Peyer's patch (tissue), 4 donors: ENCODE measurements around the gene RIPK4. TPM values are rescaled to one million over a fixed set of nuclear protein-coding genes. Genes with fewer than 3 reads are reported as not detected.

Source experiments
- DNase-seq, 3 donors: peaks; one replicate each; pipeline ENCODE4 v3.0.0-alpha.2; 2017 to 2019
- H3K27ac ChIP-seq, 4 donors: fragments of 200-600 bp; sonication (generic); one replicate each; pipeline ENCODE4 v1.5.1; 2016 to 2019
- H3K27me3 ChIP-seq, 2 donors: fragments of 200-600 bp; sonication (generic); one replicate each; pipeline ENCODE4 v1.5.1; 2019
- H3K36me3 ChIP-seq, 3 donors: fragments of 200-600 bp; sonication (generic); one replicate each; pipeline ENCODE4 v1.5.1; 2016 to 2019
- H3K4me1 ChIP-seq, 4 donors: fragments of 200-600 bp; sonication (generic); one replicate each; pipeline ENCODE4 v1.5.1; 2016 to 2019
- H3K4me3 ChIP-seq, 4 donors: fragments of 200-600 bp; sonication (generic); 1 replicate in 3 of 4; 2 replicates in 1 of 4; pipeline ENCODE4 v1.5.1; 2016 to 2019; ENCODE audit warnings: mild to moderate bottlenecking in 1 of 4
- H3K9me3 ChIP-seq, 4 donors: fragments of 200-600 bp; sonication (generic); one replicate each; pipeline ENCODE4 v1.5.1; 2016 to 2019; ENCODE audit warnings: mild to moderate bottlenecking in 1 of 4
- POLR2A ChIP-seq, 2 donors: fragments of 450-650 bp; IDR thresholded peaks; one replicate each; pipeline ENCODE4 v1.5.1; 2017; ENCODE audit warnings: antibody characterized with exemption in 2 of 2, mild to moderate bottlenecking in 2 of 2, moderate library complexity in 2 of 2
- total RNA-seq, 4 donors: library from RNA; depleted of rRNA; stranded (reverse); fragments of >200 nt; gene quantifications; one replicate each; pipeline ENCODE4 v1.1.0, GENCODE V29; 2016
- TF ChIP-seq, protein P1 (sequence below), 6 experiments: fragments of 450-650 bp in 4 of 6; fragments of 200-600 bp in 2 of 6; sonication (generic) in 1 of 6; IDR thresholded peaks; one replicate each; pipeline ENCODE4 v1.5.1; 2017 to 2019; ENCODE audit warnings: antibody characterized with exemption in 6 of 6, mild to moderate bottlenecking in 3 of 6, moderate library complexity in 1 of 6

RIPK4 gene
- total RNA-seq, 4 donors from 2014 or later: 5.0 to 62.5 (median 31.3) TPM

DNA sequence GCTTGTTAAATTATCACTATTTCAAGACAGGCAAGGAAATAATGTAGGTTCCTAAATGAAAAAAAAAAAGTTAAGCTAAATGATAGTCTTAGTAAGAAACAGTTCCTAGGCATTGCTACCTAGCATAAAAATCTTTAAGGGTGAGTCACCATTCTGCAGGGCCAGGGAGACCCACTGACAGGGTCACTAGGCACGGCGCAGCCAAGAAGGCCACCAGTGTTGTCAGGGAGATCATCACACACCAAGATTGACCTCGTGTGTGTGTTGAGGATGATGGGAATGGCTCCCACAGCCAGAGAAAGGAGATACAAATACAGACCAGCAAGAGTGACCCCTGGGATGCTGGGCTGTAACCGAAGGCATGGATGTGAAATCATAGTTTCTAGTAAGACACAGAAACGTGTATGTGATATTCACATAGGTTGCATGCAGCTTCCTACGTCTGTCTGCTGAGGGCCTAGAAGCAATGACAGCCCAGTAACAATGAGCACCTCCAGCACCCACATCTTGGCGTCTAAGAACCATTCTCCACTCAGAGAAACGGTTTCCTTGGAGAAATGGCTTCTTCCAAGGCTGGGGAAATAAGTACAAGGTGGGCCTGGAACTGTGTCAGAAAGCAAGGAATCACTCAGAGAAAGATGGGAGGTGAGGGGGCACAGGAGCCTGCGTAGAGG lies 29.1 kb downstream of the RIPK4 start:
- Histone ChIP-seq H3K4me1 (no peaks in the 10 kb centered on the region), H3K27me3 (no peaks in the 10 kb centered on the region), H3K9me3 (peaks cover 0 to 4% (median 0%) of the 10 kb centered on the region in 4 donors), H3K27ac (no peak overlapping the region), H3K36me3 (peaks cover 0 to 33% (median 0%) of the 10 kb centered on the region in 3 donors), H3K4me3 (no peak overlapping the region)
- TF ChIP-seq, protein P1, sequence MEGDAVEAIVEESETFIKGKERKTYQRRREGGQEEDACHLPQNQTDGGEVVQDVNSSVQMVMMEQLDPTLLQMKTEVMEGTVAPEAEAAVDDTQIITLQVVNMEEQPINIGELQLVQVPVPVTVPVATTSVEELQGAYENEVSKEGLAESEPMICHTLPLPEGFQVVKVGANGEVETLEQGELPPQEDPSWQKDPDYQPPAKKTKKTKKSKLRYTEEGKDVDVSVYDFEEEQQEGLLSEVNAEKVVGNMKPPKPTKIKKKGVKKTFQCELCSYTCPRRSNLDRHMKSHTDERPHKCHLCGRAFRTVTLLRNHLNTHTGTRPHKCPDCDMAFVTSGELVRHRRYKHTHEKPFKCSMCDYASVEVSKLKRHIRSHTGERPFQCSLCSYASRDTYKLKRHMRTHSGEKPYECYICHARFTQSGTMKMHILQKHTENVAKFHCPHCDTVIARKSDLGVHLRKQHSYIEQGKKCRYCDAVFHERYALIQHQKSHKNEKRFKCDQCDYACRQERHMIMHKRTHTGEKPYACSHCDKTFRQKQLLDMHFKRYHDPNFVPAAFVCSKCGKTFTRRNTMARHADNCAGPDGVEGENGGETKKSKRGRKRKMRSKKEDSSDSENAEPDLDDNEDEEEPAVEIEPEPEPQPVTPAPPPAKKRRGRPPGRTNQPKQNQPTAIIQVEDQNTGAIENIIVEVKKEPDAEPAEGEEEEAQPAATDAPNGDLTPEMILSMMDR (IDR thresholded peaks at IDR 0.05): no peak
- TF ChIP-seq POLR2A (IDR thresholded peaks at IDR 0.05): no peak
- peak in 1 of 3 donors; percentile 33 for DNase-seq

DNA sequence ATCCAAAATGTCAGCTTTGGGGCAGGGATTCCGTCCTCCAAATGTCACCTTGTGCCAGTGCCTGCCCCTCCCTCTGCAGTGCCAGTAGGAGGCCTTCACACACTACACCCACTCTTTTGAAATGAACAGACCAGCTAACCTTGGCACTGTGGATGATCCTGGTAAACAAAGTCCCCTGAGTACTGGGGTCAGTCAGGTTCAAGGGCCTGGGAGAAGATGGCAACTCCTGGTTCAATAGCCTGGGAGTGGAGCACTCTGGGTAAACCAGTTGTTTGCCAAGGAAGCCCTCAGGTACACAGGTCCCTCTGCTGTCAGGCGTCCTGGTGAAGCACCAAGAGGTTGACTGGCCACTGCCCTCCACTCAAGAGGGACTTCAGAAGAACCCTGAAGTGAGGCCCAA lies 30.4 kb downstream of the RIPK4 start:
- peaks cover 0 to 20% (median 0%) of the 10 kb centered on the region in 3 donors for H3K36me3 ChIP-seq
- peak in 1 of 3 donors; percentile 21 for DNase-seq
- H3K4me1 ChIP-seq: no peaks in the 10 kb centered on the region
- H3K4me3 ChIP-seq: no peak overlapping the region
- H3K27ac ChIP-seq: no peak overlapping the region
- no peaks in the 10 kb centered on the region for H3K27me3 ChIP-seq
- H3K9me3 ChIP-seq: peaks cover 0 to 4% (median 0%) of the 10 kb centered on the region in 4 donors
- TF ChIP-seq, protein P1 (IDR thresholded peaks at IDR 0.05): no peak
- no peak for TF ChIP-seq POLR2A (IDR thresholded peaks at IDR 0.05)

DNA sequence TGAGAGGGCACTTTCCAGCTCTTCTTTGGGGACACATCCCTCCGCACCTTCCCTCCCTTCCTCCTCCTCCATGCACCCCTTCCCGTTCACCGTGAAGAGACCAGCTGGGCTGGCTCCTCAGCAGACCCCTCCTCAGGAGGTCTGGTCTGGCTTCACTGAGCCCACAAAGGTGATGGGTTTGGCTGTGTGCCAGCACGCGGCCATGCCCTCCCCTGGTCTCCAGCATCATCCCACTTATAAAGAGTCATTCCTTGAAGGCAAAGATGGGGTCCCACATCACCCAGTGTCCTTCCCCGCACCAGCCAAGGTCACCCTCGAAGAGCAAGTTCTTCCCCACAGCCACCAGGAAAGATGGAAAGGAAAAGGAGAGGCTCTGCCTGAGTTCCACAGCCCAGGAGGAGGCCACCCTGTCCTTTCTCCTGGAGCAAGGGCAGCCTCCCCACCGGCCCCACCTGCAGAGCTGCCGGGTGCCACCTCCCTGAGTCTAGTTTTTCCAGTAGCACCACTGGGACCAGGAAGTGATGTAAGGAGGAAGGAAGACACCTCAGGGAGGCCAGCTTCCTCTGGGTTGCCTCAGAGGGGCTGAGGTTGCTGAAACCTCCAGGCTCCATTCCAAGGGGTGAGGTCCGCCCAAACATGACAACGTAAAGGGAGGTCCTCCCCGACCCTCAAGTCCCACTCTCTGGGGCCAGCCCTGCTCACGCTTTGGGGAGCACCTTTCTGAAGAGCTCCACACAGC lies 32.7 kb downstream of the RIPK4 start:
- peaks cover 0 to 4% (median 0%) of the 10 kb centered on the region in 4 donors for H3K9me3 ChIP-seq
- DNase-seq: peak in 1 of 3 donors; percentile 34
- H3K4me1 ChIP-seq: no peaks in the 10 kb centered on the region

DNA sequence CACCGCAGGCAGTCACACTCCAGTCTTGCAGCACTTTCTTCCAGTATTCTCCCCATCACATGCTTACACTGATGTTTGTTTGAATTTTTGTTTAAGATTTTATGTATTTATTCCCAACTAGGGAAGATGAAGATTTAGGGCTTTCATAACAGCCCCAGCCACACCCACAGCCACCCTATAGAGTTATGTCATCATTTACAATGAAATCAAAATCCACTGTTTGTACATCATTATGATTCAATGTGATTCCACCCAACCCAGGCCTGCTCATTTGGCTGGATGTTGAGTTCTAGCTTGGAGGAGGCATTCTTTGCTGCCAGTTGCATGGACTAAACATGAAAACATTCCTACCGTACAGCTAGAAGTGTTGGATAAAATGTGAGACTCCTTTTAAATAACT lies 35.8 kb downstream of the RIPK4 start:
- Histone ChIP-seq H3K27ac (no peak overlapping the region), H3K9me3 (no peaks in the 10 kb centered on the region), H3K4me3 (no peak overlapping the region), H3K36me3 (no peaks in the 10 kb centered on the region), H3K27me3 (no peaks in the 10 kb centered on the region), H3K4me1 (no peaks in the 10 kb centered on the region)
- peak in 1 of 3 donors; percentile 15 for DNase-seq
- TF ChIP-seq, protein P1 (IDR thresholded peaks at IDR 0.05): no peak
- no peak for TF ChIP-seq POLR2A (IDR thresholded peaks at IDR 0.05)

More for the DNA sequence above, 32.7 kb downstream of the RIPK4 start:
- no peaks in the 10 kb centered on the region for H3K36me3 ChIP-seq
- H3K27me3 ChIP-seq: no peaks in the 10 kb centered on the region
- H3K4me3 ChIP-seq: no peak overlapping the region
- no peak for TF ChIP-seq POLR2A (IDR thresholded peaks at IDR 0.05)
- TF ChIP-seq, protein P1 (IDR thresholded peaks at IDR 0.05): no peak
- no peak overlapping the region for H3K27ac ChIP-seq

DNA sequence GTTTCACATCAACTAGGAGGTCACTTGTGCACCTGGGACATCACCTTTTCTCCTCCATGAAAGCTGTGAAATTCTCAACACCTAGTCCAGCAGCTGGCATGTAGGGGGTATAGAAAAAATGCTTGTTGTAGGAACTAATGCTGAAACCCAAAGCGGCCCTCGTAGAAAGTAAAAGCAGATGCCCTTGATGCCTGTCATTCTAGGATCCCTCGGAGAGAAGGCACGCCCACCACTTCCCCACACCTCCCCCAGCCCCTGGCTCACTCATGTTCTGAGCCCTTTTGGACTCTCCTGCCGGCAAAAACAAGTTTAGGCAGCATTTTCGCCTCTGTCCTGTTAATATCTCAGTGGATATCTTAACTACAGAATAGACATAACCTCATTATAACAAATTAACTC lies 36.5 kb downstream of the RIPK4 start:
- no peaks in the 10 kb centered on the region for H3K27me3 ChIP-seq
- DNase-seq: peak in 1 of 3 donors; percentile 10
- no peak overlapping the region for H3K4me3 ChIP-seq
- no peaks in the 10 kb centered on the region for H3K36me3 ChIP-seq
- H3K9me3 ChIP-seq: no peaks in the 10 kb centered on the region
- TF ChIP-seq, protein P1 (IDR thresholded peaks at IDR 0.05): no peak
- no peak for TF ChIP-seq POLR2A (IDR thresholded peaks at IDR 0.05)
- no peak overlapping the region for H3K27ac ChIP-seq
- H3K4me1 ChIP-seq: no peaks in the 10 kb centered on the region
